GM21390 (cell line): ENCODE measurements around the gene IGF2BP2.
A peak's percentile ranks its signal among the peaks of the same experiment; 100 is the strongest.
"Not testable (repeated sequence)": the region's sequence is repeated elsewhere in the genome, so short reads cannot be mapped to it uniquely, and the experiment has no call there.

ENCODE experiments used
- ATAC-seq: cut with Tn5 transposase; IDR thresholded peaks from one replicate; pipeline ENCODE4 v1.9.1; 2021; ENCODE audit not compliant: unreplicated experiment

The IGF2BP2 gene

GRCh38 chr3:185838417-185838989, 13.7 kb upstream of the IGF2BP2 start:
- ATAC-seq = not testable (repeated sequence)

GRCh38 chr3:185837414-185837813, 12.6 kb upstream of the IGF2BP2 start:
- no peak for ATAC-seq

GRCh38 chr3:185831990-185832389, 7.1 kb upstream of the IGF2BP2 start:
- no peak for ATAC-seq

GRCh38 chr3:185831195-185831594, 6.4 kb upstream of the IGF2BP2 start:
- no peak for ATAC-seq

GRCh38 chr3:185830018-185830797, 5.4 kb upstream of the IGF2BP2 start:
- ATAC-seq = no peak

- no peak for ATAC-seq
Measured at GRCh38 chr3:185828755-185829154, 3.9 kb upstream of the IGF2BP2 start.

- no peak for ATAC-seq
Measured at GRCh38 chr3:185827595-185828344, 2.9 kb upstream of the IGF2BP2 start.

- ATAC-seq = peak; percentile 33
Measured at GRCh38 chr3:185825639-185826481, 1.0 kb upstream of the IGF2BP2 start.

GRCh38 chr3:185824051-185825005, 514 bp downstream of the IGF2BP2 start:
- ATAC-seq = peak; percentile 17

- no peak for ATAC-seq
Measured at GRCh38 chr3:185823078-185824044, 1.5 kb downstream of the IGF2BP2 start.

GRCh38 chr3:185822221-185823000, 2.4 kb downstream of the IGF2BP2 start:
- no peak for ATAC-seq

GRCh38 chr3:185820973-185821758, 3.7 kb downstream of the IGF2BP2 start:
- ATAC-seq = no peak

GRCh38 chr3:185818267-185818875, 6.5 kb downstream of the IGF2BP2 start:
- ATAC-seq = no peak

- no peak for ATAC-seq
Measured at GRCh38 chr3:185815391-185816282, 9.2 kb downstream of the IGF2BP2 start.

- ATAC-seq = no peak
Measured at GRCh38 chr3:185813691-185814215, 11.1 kb downstream of the IGF2BP2 start.

- ATAC-seq = no peak
Measured at GRCh38 chr3:185813205-185813604, 11.6 kb downstream of the IGF2BP2 start.
